HG03565 (cell line): Measurements from ENCODE around the gene STX18.
"Not testable (repeated sequence)": the region's sequence is repeated elsewhere in the genome, so short reads cannot be mapped to it uniquely, and the experiment has no call there.

Experiments
- ATAC-seq: cut with Tn5 transposase; IDR thresholded peaks from one replicate; pipeline ENCODE4 v1.9.1; 2021; ENCODE audit warnings: mild to moderate bottlenecking, moderate library complexity; ENCODE audit not compliant: unreplicated experiment

Gene STX18

DNA sequence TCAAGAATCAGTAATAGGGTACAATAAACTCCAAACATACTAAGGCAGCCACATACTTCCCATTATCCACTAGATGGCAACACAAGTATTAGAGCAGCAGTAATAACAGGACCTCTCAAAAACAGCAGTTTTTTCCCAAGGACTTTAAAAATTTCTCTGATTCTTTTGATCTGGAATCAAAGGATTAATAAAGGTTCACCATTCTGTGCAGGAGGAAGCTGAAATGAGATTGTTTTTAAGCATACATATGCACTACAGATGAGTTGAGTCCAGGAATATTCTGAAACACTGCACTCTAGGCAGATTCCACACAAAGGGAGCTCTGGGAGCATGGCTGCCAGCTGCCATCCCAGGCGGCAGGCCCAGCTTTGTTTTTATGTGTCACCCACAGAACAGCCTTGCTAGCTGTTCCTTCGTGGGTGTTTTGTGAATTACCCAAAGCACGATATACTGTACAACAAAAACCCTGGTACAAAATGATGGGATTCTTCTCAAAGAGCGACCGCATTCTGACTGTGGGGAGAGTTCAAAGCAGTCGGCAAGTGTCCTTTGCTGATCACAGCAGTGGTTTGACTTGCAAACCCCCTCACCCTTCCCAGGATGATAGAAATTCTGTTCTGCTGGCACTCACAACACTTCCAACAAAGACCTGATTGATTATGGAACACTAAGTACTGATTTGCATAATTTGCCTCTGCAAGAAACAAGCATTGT is 61.0 kb downstream of the STX18 start:
- ATAC-seq: no peak

GRCh38 chr4:4480205-4480604 is 61.6 kb downstream of the STX18 start:
- no peak for ATAC-seq

- no peak for ATAC-seq
Measured at GRCh38 chr4:4479366-4479765, 62.5 kb downstream of the STX18 start.

- no peak for ATAC-seq
Measured at GRCh38 chr4:4477796-4478195, 64.1 kb downstream of the STX18 start.

DNA sequence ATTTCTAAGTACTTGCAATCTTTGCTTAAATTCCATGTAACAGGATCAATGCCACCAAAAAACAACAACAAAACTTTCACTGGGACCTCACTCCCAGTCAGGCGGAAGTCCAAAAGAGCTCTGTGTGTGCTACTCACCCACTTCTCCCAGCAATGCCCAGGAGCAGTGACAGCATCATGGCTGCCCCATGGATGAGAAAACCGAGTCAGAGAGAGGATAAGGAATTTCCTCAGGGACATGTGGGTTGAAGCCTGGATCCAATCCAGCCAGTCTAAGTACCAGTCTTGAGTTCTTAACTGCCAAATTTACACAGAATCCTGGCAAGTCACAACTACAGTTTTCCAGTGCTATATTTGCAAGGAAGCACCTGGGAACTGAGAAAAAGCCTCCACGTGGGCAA is 64.5 kb downstream of the STX18 start:
- no peak for ATAC-seq

GRCh38 chr4:4474476-4474875 is 67.4 kb downstream of the STX18 start:
- no peak for ATAC-seq

- ATAC-seq: no peak
Measured at GRCh38 chr4:4472344-4472958, 69.4 kb downstream of the STX18 start.

GRCh38 chr4:4471195-4471594 is 70.7 kb downstream of the STX18 start:
- no peak for ATAC-seq

- ATAC-seq: no peak
Measured at GRCh38 chr4:4470208-4470607, 71.6 kb downstream of the STX18 start.

DNA sequence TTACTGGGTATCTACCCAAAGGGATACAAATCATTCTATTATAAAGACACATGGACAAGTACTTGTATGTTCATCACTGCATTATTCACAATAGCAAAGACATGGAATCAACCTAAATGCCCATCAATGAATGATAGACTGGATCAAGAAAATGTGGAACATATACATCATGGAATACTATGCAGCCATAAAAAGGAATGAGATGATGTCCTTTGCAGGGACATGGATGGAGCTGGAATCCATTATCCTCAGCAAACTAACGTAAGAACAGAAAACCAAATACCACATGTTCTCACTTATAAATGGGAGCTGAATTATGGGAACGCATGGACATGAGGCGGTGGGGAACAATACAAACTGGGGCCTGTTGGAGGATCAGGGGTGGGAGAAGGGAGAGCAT is 76.6 kb downstream of the STX18 start:
- ATAC-seq: not testable (repeated sequence)

GRCh38 chr4:4462970-4463369 is 78.9 kb downstream of the STX18 start:
- no peak for ATAC-seq

DNA sequence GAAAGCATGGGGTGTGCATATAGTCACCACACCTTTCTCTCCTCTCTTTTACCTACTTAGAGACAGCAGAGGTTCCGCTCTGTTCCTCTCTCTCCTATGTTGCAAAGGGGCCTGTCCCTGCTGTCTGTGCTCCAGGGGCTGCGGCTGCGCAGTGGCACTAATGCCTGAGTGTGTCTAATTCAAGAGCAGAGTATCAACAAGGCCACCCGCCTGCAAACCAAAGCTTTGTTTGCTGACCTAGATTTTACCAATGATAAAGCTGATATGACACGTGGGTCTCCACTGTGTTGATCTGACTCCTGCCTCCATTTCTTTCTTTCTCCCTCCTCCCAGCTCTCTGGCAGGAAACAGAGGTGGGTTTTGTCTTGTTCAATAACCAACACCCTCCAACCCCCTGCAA is 80.0 kb downstream of the STX18 start:
- no peak for ATAC-seq

DNA sequence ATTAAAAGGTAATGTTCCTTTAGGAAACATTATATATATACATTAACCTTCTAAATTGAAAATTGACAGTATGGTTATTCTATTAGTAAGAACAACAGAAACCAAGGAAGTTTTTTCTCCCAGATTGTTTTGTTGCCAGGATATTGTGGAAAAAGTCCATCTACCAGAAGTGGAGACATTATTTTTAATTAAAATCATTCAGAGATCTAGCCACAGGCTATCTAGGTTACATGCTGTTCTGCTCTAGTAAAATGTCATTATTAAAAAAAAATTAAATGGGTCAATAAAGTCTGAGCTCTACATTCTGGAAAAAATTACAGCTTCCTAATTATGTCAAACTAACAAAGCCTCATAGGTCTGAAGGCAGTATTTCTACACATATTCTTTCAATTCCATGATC is 80.7 kb downstream of the STX18 start:
- no peak for ATAC-seq

DNA sequence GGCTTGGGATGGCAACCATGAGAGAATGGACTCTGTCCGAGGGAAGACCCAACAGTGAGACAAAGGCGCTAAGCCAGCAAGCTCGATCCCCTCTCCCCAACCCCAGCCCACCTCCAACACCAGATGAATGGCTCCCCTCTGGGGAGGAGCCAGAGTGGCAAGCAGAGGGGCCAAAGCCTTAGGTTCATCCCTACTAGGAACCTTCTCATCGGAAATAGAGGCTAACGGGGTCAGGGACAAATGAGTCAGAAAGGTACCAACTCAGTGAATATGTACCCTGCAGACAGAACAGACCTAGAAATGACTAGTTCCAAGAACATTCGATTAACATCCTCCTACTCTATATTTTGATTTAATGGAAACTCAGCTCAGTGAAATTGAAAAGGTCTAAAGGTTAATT is 81.1 kb downstream of the STX18 start:
- ATAC-seq: no peak

GRCh38 chr4:4459181-4459580 is 82.7 kb downstream of the STX18 start:
- no peak for ATAC-seq

DNA sequence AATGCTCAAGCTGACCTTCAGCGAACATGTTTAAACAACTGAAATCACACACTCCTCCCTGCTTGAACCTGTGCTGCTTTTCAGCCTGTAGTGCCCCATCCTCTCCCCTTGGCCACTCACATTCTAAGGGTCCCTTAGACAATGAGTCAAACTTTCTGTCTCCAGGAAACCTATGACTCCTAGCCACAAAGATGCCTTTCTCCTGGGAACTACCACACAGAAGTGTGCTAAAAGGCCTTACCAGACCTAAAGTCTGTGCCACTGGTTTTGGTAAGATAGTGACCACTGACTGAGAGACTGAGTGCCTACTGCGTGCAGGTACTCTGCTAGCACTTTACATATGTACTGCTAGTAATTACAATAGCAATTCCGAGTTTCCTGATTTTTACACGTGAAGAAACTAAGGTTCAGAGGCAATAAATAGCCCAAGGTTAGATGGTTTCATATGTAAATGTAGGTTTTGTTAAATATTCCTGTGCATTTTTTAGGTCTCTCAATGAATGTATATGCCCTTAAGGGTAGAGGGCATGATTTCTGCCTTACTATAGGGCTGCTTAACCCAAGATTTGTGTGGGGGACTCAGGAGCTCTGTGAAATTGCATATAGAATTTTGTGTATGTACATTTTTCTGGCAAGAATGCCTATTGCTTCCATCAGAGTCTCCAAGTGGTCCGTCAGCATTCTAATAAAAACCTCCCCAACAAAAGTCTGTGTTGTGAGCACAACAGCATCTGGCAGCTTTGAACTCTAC is 83.9 kb downstream of the STX18 start:
- no peak for ATAC-seq

DNA sequence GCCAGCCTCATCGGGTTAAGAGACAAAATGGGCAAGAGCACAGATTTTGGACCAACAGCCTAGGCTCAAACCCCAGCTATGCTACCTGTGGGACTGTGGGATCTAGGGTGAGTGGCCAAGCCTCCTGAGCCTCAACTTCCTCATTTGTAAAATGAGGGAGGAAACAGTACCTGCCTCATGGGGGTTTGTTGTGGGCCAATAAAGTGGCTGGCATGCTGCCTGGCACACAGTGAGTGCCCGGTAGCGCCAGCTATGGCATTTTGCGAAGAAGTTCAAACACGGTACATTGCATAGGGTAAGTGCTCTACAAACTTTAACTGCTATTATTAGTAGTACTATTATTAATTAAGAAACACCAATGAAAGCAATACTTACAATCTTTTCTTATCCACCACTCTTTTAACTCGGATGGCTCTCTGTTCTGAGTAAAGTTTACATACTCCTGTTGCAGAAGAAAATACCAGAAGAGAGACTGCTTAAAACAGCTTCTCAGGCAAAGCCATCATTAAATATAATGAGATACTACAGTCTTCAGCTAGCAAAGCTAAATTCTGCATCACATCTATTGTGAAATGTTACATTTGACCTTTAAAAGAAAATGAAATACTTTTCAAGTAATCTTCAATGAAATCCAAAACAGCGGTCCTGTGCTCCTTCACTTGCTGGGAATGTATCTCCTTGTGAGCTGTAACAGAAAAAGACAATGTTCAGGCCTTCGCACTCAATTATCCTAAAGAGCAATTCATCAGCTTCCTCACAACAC is 84.9 kb downstream of the STX18 start:
- no peak for ATAC-seq

- ATAC-seq: no peak
Measured at GRCh38 chr4:4456351-4456750, 85.5 kb downstream of the STX18 start.

- ATAC-seq: no peak
Measured at GRCh38 chr4:4455210-4455865, 86.5 kb downstream of the STX18 start.

GRCh38 chr4:4446434-4446833 is 95.4 kb downstream of the STX18 start:
- no peak for ATAC-seq

DNA sequence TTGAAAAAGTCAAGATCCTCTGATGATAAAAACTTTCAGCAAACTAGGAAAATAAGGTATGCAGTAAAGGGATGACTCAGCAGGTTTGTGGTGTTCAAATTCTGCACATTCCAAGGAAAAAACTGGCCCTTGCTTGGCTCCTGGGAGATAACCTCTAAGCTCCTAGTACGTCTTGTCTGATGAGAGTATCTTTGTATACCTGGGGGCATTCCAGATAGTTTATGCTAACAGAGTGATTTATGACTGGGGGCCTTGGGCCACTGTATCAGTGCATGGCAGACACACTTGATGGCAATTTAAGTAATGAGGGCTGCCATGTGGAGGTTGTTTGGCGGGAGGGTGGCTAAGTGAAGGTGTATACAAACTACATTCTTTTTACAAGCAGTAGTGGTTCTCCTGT is 98.0 kb downstream of the STX18 start:
- no peak for ATAC-seq
